BLaER1 treated with 17β-estradiol and CSF1 and Interleukin-3, amounts not matched to agents 10 nM and 100 nM (cell line): Measurements from ENCODE around the gene ZNF287.

Source experiments
- H3K27ac ChIP-seq, 11 experiments: shearing (Covaris generic); formaldehyde crosslinking; 2 replicates each; pipeline ENCODE4 v1.8.1; 2022
- H3K27me3 ChIP-seq, 11 experiments: shearing (Covaris generic); formaldehyde crosslinking; 2 replicates each; pipeline ENCODE4 v1.8.1; 2022
- H3K36me3 ChIP-seq, 11 experiments: shearing (Covaris generic); formaldehyde crosslinking; 2 replicates each; pipeline ENCODE4 v1.8.1; 2022
- H3K4me1 ChIP-seq, 10 experiments: shearing (Covaris generic); formaldehyde crosslinking; 2 replicates each; pipeline ENCODE4 v1.8.1; 2022
- H3K4me2 ChIP-seq, 11 experiments: shearing (Covaris generic); formaldehyde crosslinking; 2 replicates each; pipeline ENCODE4 v1.8.1; 2022
- H3K4me3 ChIP-seq, 10 experiments: shearing (Covaris generic); formaldehyde crosslinking; 2 replicates each; pipeline ENCODE4 v1.8.1; 2022
- H3K9ac ChIP-seq, 11 experiments: shearing (Covaris generic); formaldehyde crosslinking; 2 replicates each; pipeline ENCODE4 v1.8.1; 2022
- H3K9me3 ChIP-seq, 11 experiments: shearing (Covaris generic); formaldehyde crosslinking; replicated peaks in 1 of 11; 2 replicates each; pipeline ENCODE4 v1.8.1; 2022
- H4K20me1 ChIP-seq, 11 experiments: shearing (Covaris generic); formaldehyde crosslinking; 2 replicates each; pipeline ENCODE4 v1.8.1; 2022
- Cebpa-rat ChIP-seq, 11 experiments: shearing (Covaris generic); IDR thresholded peaks; 2 replicates each; pipeline ENCODE4 v1.8.1; 2022

Gene ZNF287

GRCh38 chr17:16506188-16506587 is 62.8 kb downstream of the ZNF287 start:
- Histone ChIP-seq H3K27ac (no peak overlapping the region), H3K9ac (no peak overlapping the region), H3K4me1 (peaks cover 0 to 12% (median 8%) of the 10 kb centered on the region in 10 experiments; a peak in 12 of 20 replicates), H4K20me1 (no peaks in the 10 kb centered on the region), H3K4me2 (no peak overlapping the region), H3K4me3 (no peak overlapping the region), H3K36me3 (no peaks in the 10 kb centered on the region), H3K27me3 (no peaks in the 10 kb centered on the region), H3K9me3 (no peaks in the 10 kb centered on the region)
- TF ChIP-seq Cebpa-rat (IDR thresholded peaks at IDR 0.05) = no peak

- Histone ChIP-seq H3K9me3 (no peaks in the 10 kb centered on the region), H3K27me3 (no peaks in the 10 kb centered on the region), H3K36me3 (no peaks in the 10 kb centered on the region), H3K4me2 (no peak overlapping the region), H3K9ac (no peak overlapping the region), H3K27ac (no peak overlapping the region), H3K4me3 (no peak overlapping the region), H4K20me1 (no peaks in the 10 kb centered on the region), H3K4me1 (peaks cover 0 to 9% (median 5%) of the 10 kb centered on the region in 10 experiments; a peak in 11 of 20 replicates)
- TF ChIP-seq Cebpa-rat (IDR thresholded peaks at IDR 0.05) = no peak
Observed at GRCh38 chr17:16504984-16505383, 64.0 kb downstream of the ZNF287 start.
